C4-2B (cell line): ENCODE data around the gene FBXW12.

Experiments
- H3K27ac ChIP-seq: fragments of 450-650 bp; 2 replicates; pipeline ENCODE4 v1.5.1; 2017
- ZFX ChIP-seq: fragments of 450-650 bp; IDR thresholded peaks from 2 replicates; pipeline ENCODE4 v1.6.1; 2017
- TF ChIP-seq, protein P1 (sequence below): fragments of 450-650 bp; conservative IDR thresholded peaks from 2 replicates; pipeline ENCODE4 v1.5.1; 2017; ENCODE audit warnings: mild to moderate bottlenecking

Gene FBXW12

DNA sequence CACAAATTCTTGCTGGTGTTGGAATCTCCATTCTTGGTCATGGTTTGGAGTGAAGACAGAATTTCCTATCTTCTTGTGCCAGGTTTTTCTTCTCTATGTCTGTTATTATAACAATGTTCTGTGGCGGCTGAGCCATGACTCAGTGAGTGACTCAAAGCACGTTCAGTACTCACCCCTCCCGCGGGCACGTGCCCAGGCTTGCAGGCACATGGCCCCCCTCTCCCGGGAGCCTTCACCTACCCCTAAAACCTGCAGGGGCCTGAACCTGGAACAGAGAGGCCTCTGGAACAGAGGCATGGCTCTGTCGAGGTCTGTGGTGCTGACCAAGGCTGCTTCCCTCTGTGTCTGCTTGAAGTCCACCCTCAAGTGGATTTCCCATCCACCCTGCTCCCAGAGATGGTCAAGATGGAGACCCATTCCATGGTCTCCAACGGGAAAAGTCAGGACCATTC, 30.3 kb downstream of the FBXW12 start:
- no peak overlapping the region for H3K27ac ChIP-seq
- TF ChIP-seq ZFX = no peak
- TF ChIP-seq, protein P1, sequence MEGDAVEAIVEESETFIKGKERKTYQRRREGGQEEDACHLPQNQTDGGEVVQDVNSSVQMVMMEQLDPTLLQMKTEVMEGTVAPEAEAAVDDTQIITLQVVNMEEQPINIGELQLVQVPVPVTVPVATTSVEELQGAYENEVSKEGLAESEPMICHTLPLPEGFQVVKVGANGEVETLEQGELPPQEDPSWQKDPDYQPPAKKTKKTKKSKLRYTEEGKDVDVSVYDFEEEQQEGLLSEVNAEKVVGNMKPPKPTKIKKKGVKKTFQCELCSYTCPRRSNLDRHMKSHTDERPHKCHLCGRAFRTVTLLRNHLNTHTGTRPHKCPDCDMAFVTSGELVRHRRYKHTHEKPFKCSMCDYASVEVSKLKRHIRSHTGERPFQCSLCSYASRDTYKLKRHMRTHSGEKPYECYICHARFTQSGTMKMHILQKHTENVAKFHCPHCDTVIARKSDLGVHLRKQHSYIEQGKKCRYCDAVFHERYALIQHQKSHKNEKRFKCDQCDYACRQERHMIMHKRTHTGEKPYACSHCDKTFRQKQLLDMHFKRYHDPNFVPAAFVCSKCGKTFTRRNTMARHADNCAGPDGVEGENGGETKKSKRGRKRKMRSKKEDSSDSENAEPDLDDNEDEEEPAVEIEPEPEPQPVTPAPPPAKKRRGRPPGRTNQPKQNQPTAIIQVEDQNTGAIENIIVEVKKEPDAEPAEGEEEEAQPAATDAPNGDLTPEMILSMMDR = no peak

DNA sequence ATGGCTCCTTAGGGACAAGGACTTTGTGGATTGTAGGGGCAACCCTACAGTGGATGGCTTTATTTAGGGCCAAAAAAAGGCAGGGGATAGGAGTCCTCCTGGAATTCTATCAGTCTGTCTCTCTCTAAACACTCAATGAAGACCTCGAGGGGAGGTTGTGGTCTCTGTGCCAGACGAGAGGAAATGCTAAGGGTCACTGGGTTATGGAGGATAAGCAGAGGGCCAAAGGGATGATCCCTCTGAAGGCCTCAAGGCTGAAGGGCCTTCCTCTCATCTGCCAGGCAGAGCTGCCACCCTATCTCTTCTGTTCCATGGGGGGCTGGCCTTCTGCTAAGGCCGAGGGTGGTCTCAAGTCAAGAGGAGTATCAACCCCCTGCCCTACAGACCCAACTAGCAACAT, 30.9 kb downstream of the FBXW12 start:
- no peak overlapping the region for H3K27ac ChIP-seq
- TF ChIP-seq, protein P1 = no peak
- no peak for TF ChIP-seq ZFX

DNA sequence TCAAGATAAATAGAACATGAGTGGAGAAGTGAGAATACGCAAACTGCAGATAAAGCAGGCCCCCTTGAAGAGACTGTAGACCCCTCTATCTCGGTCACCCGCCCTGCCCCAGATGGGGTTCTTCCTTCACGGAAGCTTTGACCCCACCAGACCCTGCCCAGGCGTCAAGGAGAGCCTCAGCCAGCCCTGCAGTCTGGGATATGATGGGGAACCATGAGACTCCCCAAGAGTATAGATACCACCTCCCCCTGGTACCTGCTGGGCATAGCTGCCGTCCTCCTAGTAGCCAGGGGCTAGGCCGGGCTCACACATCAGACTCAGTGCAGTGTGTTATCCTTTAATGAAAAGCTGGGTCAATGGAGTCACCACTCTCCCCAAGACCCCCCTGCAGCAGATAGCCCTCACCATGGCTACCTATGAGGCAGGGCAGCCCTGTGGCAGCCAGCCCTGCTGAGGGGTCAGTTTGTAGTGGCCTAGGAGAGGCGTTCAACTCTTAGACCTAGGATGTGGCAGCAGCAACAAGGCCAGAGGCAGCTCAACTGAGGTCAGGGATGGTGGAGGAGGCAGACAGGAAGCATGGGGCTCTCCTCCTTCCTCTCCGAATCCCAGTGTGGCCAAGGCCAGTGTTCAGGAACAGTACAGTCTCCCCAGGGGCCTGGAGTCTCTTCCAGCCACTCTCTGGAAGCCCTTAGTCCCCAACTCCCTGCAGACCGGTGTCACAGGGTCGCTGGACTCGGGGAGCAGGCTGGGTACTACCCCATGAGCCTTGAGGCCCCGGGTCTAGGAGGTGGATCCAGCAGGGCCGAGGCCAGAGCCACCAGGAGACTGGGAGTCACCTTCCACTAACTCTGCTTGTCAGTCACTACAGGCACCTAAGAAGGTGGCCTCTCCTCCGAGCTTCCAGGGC, 31.8 kb downstream of the FBXW12 start:
- H3K27ac ChIP-seq = no peak overlapping the region
- TF ChIP-seq, protein P1 = no peak
- TF ChIP-seq ZFX = no peak

DNA sequence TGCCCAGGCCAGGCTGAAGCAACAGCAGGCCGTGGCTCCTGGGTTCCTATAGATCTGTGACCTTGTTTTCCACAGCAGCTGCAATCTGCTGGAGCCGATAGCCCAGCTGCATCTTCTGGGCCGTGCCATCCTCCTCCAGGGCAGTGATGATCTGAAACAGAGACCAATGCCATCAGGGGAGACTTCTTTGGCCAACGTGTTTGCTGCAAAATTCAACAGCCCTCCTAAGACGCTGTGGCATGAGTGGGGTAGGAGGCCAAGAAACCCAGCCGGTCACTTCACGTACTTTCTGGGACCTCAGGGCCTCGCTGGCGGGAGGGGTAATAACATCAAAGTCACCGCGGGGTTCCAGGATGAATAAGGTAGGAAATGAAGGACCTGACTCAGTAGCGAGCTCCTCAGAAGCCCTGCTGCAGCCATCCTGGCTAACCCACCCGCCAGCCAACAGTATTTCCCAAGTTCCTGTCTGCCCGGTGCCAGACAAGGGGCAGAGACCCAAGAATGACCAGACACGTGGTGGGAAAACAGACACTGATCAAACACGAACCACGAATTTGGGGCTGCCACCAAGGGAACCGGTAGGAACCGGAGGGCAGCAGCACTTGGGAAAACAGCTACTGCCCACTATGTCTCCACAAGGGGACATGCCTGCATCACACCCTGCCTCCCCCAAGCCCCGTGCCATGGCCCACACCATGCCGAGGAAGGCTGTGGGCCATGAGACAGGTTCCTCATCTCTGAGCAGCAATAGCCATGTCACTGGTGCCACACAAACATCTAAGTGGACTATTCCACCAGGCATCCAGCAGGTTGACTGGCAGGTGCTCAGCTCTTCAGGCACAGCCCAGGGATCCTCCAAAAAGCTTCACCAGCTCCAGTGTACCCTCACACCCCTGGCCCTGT, 32.7 kb downstream of the FBXW12 start:
- no peak overlapping the region for H3K27ac ChIP-seq
- TF ChIP-seq, protein P1 = no peak
- no peak for TF ChIP-seq ZFX

DNA sequence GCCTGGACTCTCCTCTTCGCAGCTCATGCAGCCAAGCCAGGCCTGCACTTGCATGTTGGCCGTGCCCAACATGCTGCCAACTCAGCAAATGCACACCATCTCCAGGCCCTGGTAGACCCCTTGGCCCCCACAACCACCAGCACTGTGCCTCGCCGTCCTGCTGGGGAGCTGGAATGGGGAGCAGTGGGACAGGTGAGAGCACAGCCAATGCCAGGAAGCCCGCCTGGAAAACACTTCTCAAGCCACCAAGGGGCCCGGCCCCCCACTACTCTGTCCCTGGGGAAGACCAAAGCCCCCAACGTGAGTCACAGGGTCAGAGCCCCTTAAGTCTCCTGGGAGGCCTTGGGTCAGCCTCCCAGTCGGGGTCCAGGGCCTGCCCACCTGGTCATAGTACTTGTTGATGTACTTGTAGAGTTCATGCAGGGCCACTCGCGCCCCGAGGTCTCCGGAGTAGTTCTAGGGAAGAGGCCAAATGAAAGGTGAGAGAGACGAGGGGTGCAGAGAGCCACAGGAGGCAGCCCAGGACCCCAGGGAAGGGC, 33.4 kb downstream of the FBXW12 start:
- H3K27ac ChIP-seq = no peak overlapping the region
- TF ChIP-seq ZFX = no peak
- TF ChIP-seq, protein P1 = no peak

DNA sequence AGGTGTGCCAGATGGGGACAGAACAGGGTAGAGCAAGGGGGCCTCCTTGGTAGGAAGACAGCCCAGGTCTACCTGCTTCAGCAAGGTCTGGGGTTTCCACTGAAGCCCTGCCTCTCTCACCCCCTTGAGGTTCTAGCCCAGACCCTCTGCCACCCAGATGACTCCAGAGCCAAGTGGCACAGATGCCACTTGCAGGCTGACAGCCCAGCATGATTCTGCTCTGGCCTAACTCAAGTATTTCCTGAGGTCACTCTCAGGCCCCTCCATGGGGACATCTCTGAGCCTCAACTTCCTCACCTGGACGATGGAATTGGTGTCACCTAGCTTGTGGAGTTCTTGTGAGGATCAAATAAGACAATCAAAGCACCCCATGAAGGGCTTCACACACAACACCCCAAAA, 34.0 kb downstream of the FBXW12 start:
- no peak overlapping the region for H3K27ac ChIP-seq
- no peak for TF ChIP-seq ZFX
- TF ChIP-seq, protein P1 = no peak
